Type B pancreatic cell (in vitro differentiated cells): ENCODE measurements around the gene EIF5A. TPM values are rescaled to one million over a fixed set of nuclear protein-coding genes. Genes with fewer than 3 reads are reported as not detected.

Source experiments
- DNase-seq: peaks from one replicate; pipeline ENCODE4 v3.0.0; 2021; ENCODE audit warnings: mixed read lengths; ENCODE audit not compliant: unreplicated experiment; ENCODE audit errors: extremely low spot score
- H3K27ac Mint-ChIP-seq: 2 replicates; pipeline ENCODE4 v1.8.0; 2021; ENCODE audit warnings: mild to moderate bottlenecking, mixed read lengths
- H3K27me3 Mint-ChIP-seq: 2 replicates; pipeline ENCODE4 v1.8.0; 2021; ENCODE audit warnings: mixed read lengths
- H3K36me3 Mint-ChIP-seq: 2 replicates; pipeline ENCODE4 v1.8.0; 2021; ENCODE audit warnings: mixed read lengths
- H3K4me1 Mint-ChIP-seq: one replicate; pipeline ENCODE4 v1.8.0; 2021; ENCODE audit warnings: mixed read lengths; ENCODE audit not compliant: unreplicated experiment
- H3K4me3 Mint-ChIP-seq: 2 replicates; pipeline ENCODE4 v1.8.0; 2021; ENCODE audit warnings: mild to moderate bottlenecking, mixed read lengths
- H3K9me3 Mint-ChIP-seq: 2 replicates; pipeline ENCODE4 v1.8.0; 2021; ENCODE audit warnings: mixed read lengths
- total RNA-seq: library from RNA; stranded (reverse); gene quantifications from 2 replicates; pipeline ENCODE4 v1.2.1, GENCODE V29; 2021; ENCODE audit warnings: low replicate concordance
- TF ChIP-seq, protein P1 (sequence below): fragments of 200-600 bp; sonication (generic); conservative IDR thresholded peaks from 2 replicates; pipeline ENCODE4 v1.5.0; 2021; ENCODE audit warnings: antibody characterized with exemption, mild to moderate bottlenecking

EIF5A gene
- total RNA-seq, 1 donor from 2014 or later, result 454 TPM

DNA sequence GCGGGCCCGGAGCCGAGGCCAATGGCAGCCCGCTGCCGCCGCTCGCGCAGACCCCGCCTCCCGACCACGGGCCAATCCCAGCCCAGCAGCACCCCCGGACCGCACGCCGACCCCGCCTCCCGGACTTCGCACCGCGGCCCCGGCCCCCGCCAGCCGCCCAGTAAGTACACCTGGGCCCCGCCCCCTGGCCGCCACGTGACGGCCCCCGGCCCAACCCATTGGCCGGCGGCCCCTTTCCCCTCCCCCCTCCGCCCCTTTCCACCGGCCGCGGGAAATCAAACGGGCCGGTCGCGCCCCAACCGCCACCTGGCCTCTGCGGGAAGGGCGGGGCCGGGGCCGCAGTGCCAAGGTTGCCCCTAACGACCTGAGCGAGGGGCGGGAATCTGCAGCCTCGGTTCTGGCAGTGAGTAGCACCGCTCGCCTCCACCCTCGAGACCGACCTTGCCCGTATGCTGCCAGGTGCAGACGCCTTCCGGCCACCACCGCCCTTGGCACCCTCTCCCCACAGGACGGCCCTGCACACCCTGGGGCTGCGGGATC, 12.7 kb upstream of the EIF5A start, which contains the start of gene YBX2:
TSS of gene YBX2 (minus strand) at position 26 of the 540 bp plus-strand sequence. CDS start 139 bp downstream, outside the sequence.
- no peaks in the 10 kb centered on the region for H3K9me3 Mint-ChIP-seq
- peaks cover 47% of the 10 kb centered on the region for H3K27me3 Mint-ChIP-seq
- peak within 1 kb of the TSS; percentile 83 for H3K4me3 Mint-ChIP-seq
- H3K4me1 Mint-ChIP-seq, result peaks cover 19% of the 10 kb centered on the region
- peak within 1 kb of the TSS; percentile 61 for H3K27ac Mint-ChIP-seq
- TF ChIP-seq, protein P1, sequence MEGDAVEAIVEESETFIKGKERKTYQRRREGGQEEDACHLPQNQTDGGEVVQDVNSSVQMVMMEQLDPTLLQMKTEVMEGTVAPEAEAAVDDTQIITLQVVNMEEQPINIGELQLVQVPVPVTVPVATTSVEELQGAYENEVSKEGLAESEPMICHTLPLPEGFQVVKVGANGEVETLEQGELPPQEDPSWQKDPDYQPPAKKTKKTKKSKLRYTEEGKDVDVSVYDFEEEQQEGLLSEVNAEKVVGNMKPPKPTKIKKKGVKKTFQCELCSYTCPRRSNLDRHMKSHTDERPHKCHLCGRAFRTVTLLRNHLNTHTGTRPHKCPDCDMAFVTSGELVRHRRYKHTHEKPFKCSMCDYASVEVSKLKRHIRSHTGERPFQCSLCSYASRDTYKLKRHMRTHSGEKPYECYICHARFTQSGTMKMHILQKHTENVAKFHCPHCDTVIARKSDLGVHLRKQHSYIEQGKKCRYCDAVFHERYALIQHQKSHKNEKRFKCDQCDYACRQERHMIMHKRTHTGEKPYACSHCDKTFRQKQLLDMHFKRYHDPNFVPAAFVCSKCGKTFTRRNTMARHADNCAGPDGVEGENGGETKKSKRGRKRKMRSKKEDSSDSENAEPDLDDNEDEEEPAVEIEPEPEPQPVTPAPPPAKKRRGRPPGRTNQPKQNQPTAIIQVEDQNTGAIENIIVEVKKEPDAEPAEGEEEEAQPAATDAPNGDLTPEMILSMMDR, result no peak
- DNase-seq, result peak; percentile 87
- H3K36me3 Mint-ChIP-seq, result no peaks in the 10 kb centered on the region

GRCh38 chr17:7295230-7296180, 11.9 kb upstream of the EIF5A start:
- H3K36me3 Mint-ChIP-seq, result no peaks in the 10 kb centered on the region
- peak overlapping the region; percentile 47 for H3K27ac Mint-ChIP-seq
- no peaks in the 10 kb centered on the region for H3K9me3 Mint-ChIP-seq
- TF ChIP-seq, protein P1, result no peak
- no peak for DNase-seq
- peak overlapping the region; percentile 83 for H3K4me3 Mint-ChIP-seq
- peaks cover 19% of the 10 kb centered on the region for H3K4me1 Mint-ChIP-seq
- peaks cover 52% of the 10 kb centered on the region for H3K27me3 Mint-ChIP-seq

- Mint-ChIP-seq H3K27ac (peak overlapping the region; percentile 68), H3K4me1 (peaks cover 19% of the 10 kb centered on the region), H3K36me3 (no peaks in the 10 kb centered on the region), H3K27me3 (peaks cover 49% of the 10 kb centered on the region), H3K9me3 (no peaks in the 10 kb centered on the region), H3K4me3 (peak overlapping the region; percentile 70)
- DNase-seq, result peak; percentile 90
- TF ChIP-seq, protein P1, result peak; percentile 97
Measured at GRCh38 chr17:7296189-7296861, 11.1 kb upstream of the EIF5A start.

DNA sequence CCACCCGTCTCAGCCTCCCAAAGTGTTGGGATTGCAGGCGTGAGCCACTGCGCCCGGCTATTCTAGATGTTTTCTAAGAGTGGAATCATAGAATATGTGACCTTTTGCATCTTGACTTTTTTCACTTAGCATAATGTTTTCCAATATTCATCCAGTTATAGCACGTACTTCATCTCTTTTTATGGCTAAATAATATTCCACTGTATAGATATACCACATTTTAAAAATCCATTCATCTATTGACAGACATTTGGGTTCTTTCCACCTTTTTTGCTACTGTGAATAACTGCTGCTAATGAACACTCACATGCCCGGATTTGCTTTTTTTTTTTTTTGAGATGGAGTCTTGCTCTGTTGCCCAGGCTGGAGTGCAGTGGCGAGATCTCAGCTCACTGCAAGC, 3.2 kb upstream of the EIF5A start:
- no peaks in the 10 kb centered on the region for H3K9me3 Mint-ChIP-seq
- H3K36me3 Mint-ChIP-seq, result peaks cover 7% of the 10 kb centered on the region
- peaks cover 10% of the 10 kb centered on the region for H3K27me3 Mint-ChIP-seq
- TF ChIP-seq, protein P1, result no peak
- H3K4me1 Mint-ChIP-seq, result peaks cover 6% of the 10 kb centered on the region
- DNase-seq, result no peak
- no peak overlapping the region for H3K27ac Mint-ChIP-seq
- no peak overlapping the region for H3K4me3 Mint-ChIP-seq

DNA sequence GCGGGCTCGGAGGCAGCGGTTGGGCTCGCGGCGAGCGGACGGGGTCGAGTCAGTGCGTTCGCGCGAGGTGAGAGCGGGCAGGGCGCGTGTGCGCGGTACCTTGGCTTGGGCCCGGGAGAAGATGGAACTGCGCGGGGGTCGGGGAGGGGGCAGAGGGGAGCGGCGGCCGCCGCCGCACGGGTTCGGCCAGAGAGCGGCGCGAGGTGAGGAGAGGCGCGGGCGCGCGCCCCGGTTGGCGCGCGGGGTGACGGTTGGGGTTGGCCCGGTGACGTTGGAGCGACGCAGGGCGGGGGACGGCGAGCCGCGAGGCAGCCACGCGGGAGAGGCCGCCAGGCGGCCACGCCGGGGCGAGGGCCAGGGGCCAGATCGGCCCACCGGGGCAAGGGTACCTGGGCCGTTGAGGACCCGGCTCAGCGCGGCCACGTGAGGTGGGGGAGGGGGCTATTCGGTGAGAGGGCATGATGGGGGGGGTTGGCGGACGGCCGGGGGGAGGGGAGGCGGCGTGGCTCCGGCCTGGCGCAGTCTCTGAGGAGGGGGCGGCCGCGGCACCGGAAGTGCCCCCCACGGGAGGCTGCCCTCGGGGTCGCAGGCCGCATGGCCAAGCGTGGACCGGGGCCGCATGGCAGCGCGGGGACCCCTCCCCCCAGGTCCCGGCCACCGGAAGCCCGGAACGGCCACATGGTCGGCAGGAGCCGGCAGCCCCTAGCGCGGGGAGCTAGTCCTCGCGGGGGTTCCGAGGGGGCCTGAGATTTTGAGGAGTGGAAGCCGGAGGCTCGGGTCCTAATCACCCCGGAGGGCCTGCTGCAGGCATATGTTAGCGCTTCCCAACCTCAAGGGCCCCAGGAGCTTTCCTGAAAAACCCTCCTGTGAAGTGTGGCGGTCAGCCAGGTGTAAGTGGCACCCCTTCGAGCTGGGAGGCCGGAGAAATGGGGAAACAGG, 527 bp downstream of the EIF5A start:
- Mint-ChIP-seq H3K27me3 (no peaks in the 10 kb centered on the region), H3K4me3 (peak overlapping the region; percentile 98), H3K4me1 (peaks cover 30% of the 10 kb centered on the region), H3K36me3 (peaks cover 26% of the 10 kb centered on the region), H3K27ac (peak overlapping the region; percentile 99), H3K9me3 (no peaks in the 10 kb centered on the region)
- TF ChIP-seq, protein P1, result peak; percentile 49
- DNase-seq, result no peak
